ENCODE measurements around the gene HES5. TPM values are rescaled to one million over a fixed set of nuclear protein-coding genes. Genes with fewer than 3 reads are reported as not detected.

HES5 gene
- total RNA-seq, 1 donor, result not detected

- no peak overlapping the region for H2AFZ ChIP-seq (ENCODE audit: low read length)
- H3K4me1 ChIP-seq (ENCODE audit: insufficient read depth, low read length), result peaks cover 10% of the 10 kb centered on the region
- DNase-seq (ENCODE audit: insufficient read length, low spot score, missing footprints), result peak; percentile 91
- no peaks in the 10 kb centered on the region for H4K20me1 ChIP-seq (ENCODE audit: insufficient read depth, low read length)
- H3K9me3 ChIP-seq (ENCODE audit: low read depth, low read length), result no peaks in the 10 kb centered on the region
- H3K4me3 ChIP-seq (ENCODE audit: insufficient read depth, low read length), result no peak overlapping the region
- no peak overlapping the region for H3K27ac ChIP-seq (ENCODE audit: low read depth, low read length)
- H3K27me3 ChIP-seq (ENCODE audit: insufficient read depth, low read length), result peaks cover 2% of the 10 kb centered on the region
- no peaks in the 10 kb centered on the region for H3K79me2 ChIP-seq (ENCODE audit: insufficient read depth, low read length)
- H3K36me3 ChIP-seq (ENCODE audit: insufficient read depth, low read length), result no peaks in the 10 kb centered on the region
- TF ChIP-seq, protein P1, sequence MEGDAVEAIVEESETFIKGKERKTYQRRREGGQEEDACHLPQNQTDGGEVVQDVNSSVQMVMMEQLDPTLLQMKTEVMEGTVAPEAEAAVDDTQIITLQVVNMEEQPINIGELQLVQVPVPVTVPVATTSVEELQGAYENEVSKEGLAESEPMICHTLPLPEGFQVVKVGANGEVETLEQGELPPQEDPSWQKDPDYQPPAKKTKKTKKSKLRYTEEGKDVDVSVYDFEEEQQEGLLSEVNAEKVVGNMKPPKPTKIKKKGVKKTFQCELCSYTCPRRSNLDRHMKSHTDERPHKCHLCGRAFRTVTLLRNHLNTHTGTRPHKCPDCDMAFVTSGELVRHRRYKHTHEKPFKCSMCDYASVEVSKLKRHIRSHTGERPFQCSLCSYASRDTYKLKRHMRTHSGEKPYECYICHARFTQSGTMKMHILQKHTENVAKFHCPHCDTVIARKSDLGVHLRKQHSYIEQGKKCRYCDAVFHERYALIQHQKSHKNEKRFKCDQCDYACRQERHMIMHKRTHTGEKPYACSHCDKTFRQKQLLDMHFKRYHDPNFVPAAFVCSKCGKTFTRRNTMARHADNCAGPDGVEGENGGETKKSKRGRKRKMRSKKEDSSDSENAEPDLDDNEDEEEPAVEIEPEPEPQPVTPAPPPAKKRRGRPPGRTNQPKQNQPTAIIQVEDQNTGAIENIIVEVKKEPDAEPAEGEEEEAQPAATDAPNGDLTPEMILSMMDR (IDR thresholded peaks at IDR 0.05; ENCODE audit: extremely low read depth, low read depth, low read length), result no peak
- H3K4me2 ChIP-seq (ENCODE audit: insufficient read depth, low read length), result no peak overlapping the region
These were observed 13.6 kb upstream of the HES5 start for GRCh38 chr1:2543543-2544092.

GRCh38 chr1:2542246-2542915, 12.3 kb upstream of the HES5 start:
- TF ChIP-seq, protein P1 (IDR thresholded peaks at IDR 0.05; ENCODE audit: extremely low read depth, low read depth, low read length), result no peak
- H3K27me3 ChIP-seq (ENCODE audit: insufficient read depth, low read length), result peaks cover 2% of the 10 kb centered on the region

DNA sequence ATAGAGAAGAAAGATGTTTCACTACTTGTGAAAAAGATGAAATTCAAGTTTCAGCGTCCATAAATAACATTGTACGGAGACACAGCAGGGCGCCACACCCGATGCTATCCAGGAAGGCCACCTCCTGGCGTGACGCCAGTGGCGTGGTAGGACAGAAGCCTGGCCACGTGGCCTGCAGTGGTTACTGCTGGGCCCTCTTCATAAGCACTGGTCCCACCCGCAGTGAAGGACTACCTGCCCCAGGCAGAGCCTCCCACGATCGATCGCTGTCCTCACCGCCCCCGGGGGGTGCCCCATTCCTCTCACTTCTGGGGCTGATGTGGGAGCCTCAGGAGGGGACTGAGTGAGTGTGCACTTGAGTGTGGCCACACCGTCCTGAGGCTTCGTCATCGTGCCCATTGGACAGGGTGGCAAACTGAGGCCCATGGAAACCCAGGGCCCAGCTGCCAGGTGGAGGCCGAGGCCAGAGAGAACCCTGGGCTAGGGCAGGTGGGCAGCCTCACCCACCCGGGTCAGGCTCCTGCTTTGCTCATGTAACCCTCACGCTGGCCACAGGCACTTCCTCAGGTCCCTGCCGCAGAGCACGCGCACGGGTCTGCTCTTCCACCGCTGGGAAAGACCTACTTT, 11.7 kb upstream of the HES5 start:
- Histone ChIP-seq H3K4me3 (ENCODE audit: insufficient read depth, low read length) (no peak overlapping the region), H3K79me2 (ENCODE audit: insufficient read depth, low read length) (no peaks in the 10 kb centered on the region), H4K20me1 (ENCODE audit: insufficient read depth, low read length) (no peaks in the 10 kb centered on the region), H3K36me3 (ENCODE audit: insufficient read depth, low read length) (no peaks in the 10 kb centered on the region), H2AFZ (ENCODE audit: low read length) (no peak overlapping the region), H3K27me3 (ENCODE audit: insufficient read depth, low read length) (peaks cover 2% of the 10 kb centered on the region), H3K4me1 (ENCODE audit: insufficient read depth, low read length) (peaks cover 1% of the 10 kb centered on the region), H3K9me3 (ENCODE audit: low read depth, low read length) (no peaks in the 10 kb centered on the region), H3K27ac (ENCODE audit: low read depth, low read length) (no peak overlapping the region), H3K4me2 (ENCODE audit: insufficient read depth, low read length) (no peak overlapping the region)
- peak; percentile 90 for DNase-seq (ENCODE audit: insufficient read length, low spot score, missing footprints)
- TF ChIP-seq, protein P1 (IDR thresholded peaks at IDR 0.05; ENCODE audit: extremely low read depth, low read depth, low read length), result no peak

More at GRCh38 chr1:2542246-2542915, 12.3 kb upstream of the HES5 start:
- Histone ChIP-seq H3K9me3 (ENCODE audit: low read depth, low read length) (no peaks in the 10 kb centered on the region), H4K20me1 (ENCODE audit: insufficient read depth, low read length) (no peaks in the 10 kb centered on the region), H2AFZ (ENCODE audit: low read length) (no peak overlapping the region), H3K4me1 (ENCODE audit: insufficient read depth, low read length) (peaks cover 4% of the 10 kb centered on the region), H3K4me2 (ENCODE audit: insufficient read depth, low read length) (no peak overlapping the region), H3K27ac (ENCODE audit: low read depth, low read length) (no peak overlapping the region), H3K36me3 (ENCODE audit: insufficient read depth, low read length) (no peaks in the 10 kb centered on the region), H3K4me3 (ENCODE audit: insufficient read depth, low read length) (no peak overlapping the region), H3K79me2 (ENCODE audit: insufficient read depth, low read length) (no peaks in the 10 kb centered on the region)
- DNase-seq (ENCODE audit: insufficient read length, low spot score, missing footprints), result peak; percentile 82

- DNase-seq (ENCODE audit: insufficient read length, low spot score, missing footprints), result no peak
- no peak overlapping the region for H3K4me2 ChIP-seq (ENCODE audit: insufficient read depth, low read length)
- H3K4me3 ChIP-seq (ENCODE audit: insufficient read depth, low read length), result no peak overlapping the region
- H3K79me2 ChIP-seq (ENCODE audit: insufficient read depth, low read length), result no peaks in the 10 kb centered on the region
- H2AFZ ChIP-seq (ENCODE audit: low read length), result no peak overlapping the region
- peaks cover 2% of the 10 kb centered on the region for H3K27me3 ChIP-seq (ENCODE audit: insufficient read depth, low read length)
- no peaks in the 10 kb centered on the region for H3K9me3 ChIP-seq (ENCODE audit: low read depth, low read length)
- H3K36me3 ChIP-seq (ENCODE audit: insufficient read depth, low read length), result no peaks in the 10 kb centered on the region
- TF ChIP-seq, protein P1 (IDR thresholded peaks at IDR 0.05; ENCODE audit: extremely low read depth, low read depth, low read length), result no peak
- no peaks in the 10 kb centered on the region for H4K20me1 ChIP-seq (ENCODE audit: insufficient read depth, low read length)
- H3K4me1 ChIP-seq (ENCODE audit: insufficient read depth, low read length), result no peaks in the 10 kb centered on the region
- H3K27ac ChIP-seq (ENCODE audit: low read depth, low read length), result no peak overlapping the region
These were observed 10.9 kb upstream of the HES5 start for GRCh38 chr1:2540816-2541492.

All from osteoblast (primary cell).